Measurements from ENCODE around the gene BIRC7. TPM values are rescaled to one million over a fixed set of nuclear protein-coding genes. Genes with fewer than 3 reads are reported as not detected.
A peak's percentile ranks its signal among the peaks of the same experiment; 100 is the strongest.

Gene BIRC7
- total and polyA plus RNA-seq, 2 donors (not counting 3 experiments of a cell fraction or from before 2014, with no cell fraction given): not detected

DNA sequence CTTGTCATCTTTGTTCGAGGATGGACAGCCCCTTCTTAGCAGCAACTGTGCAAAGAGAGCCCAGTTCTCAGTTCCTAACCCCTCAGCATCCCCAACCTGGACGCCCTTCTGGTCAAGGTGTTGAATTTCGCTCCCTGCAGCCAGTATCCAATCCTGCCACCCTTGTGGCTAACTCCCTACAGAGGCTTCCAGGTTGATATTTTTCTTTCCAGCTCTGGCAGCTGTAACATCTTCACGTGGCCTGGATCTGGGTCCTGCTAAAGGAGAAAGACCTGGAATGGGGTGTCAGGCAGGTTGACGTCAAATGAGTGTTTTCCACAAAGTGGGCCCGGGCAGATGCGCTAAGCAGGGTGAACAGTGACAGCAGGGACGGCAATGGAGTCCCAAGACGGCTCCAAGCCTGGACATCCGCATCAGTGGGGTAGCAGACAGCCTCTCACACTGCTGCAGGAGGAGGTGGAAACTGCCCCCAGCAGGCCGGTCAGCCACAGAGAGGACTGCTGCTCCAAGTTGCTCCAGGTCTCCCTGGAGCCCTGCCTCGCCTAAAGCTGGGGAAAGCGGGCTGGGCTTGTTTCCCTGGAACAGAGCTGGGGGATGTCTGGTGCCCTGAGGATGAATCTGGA lies 18.7 kb upstream of the BIRC7 start:
- Histone ChIP-seq H3K27me3 (ENCODE audit: control insufficient read depth in 2 of 2, insufficient read depth in 2 of 2, low read length in 2 of 2) (no peaks in the 10 kb centered on the region), H4K20me1 (replicated peaks; ENCODE audit: control insufficient read depth, extremely low read depth, insufficient read depth, low read length) (peaks cover 4% of the 10 kb centered on the region), H3K9me3 (replicated peaks; ENCODE audit: control insufficient read depth, insufficient read depth, low read length) (no peaks in the 10 kb centered on the region), H3K79me2 (ENCODE audit: control insufficient read depth, insufficient read depth, low read length) (peaks cover 38% of the 10 kb centered on the region), H3K9ac (replicated peaks; ENCODE audit: extremely low read depth, insufficient read depth, low read length) (peak overlapping the region; percentile 94), H3K4me3 (replicated peaks in 1 of 3; ENCODE audit: insufficient read depth in 1 of 3, low read depth in 1 of 3, low read length in 3 of 3) (peak overlapping the region in 1 of 3 experiments; percentile 59), H3K36me3 (ENCODE audit: control insufficient read depth in 2 of 2, extremely low read depth in 1 of 2, insufficient read depth in 2 of 2, low read length in 2 of 2) (peaks cover 13% of the 10 kb centered on the region in 2 experiments), H3K4me1 (ENCODE audit: control insufficient read depth, extremely low read depth, insufficient read depth, low read length) (peaks cover 13% of the 10 kb centered on the region), H3K27ac (ENCODE audit: insufficient read depth, low read depth, low read length) (no peak overlapping the region), H3K4me2 (ENCODE audit: insufficient read depth, low read length) (peak overlapping the region; percentile 65), H3K9me1 (replicated peaks; ENCODE audit: control insufficient read depth, extremely low read depth, insufficient read depth, low read length) (no peaks in the 10 kb centered on the region), H2AFZ (ENCODE audit: low read depth, low read length) (peak overlapping the region; percentile 71)
- dilution Hi-C loops (cut with MboI; ENCODE audit: extremely low pct_ligation_motif_present, low sequenced_read_pairs): no loop called here
- TF ChIP-seq, protein P1, sequence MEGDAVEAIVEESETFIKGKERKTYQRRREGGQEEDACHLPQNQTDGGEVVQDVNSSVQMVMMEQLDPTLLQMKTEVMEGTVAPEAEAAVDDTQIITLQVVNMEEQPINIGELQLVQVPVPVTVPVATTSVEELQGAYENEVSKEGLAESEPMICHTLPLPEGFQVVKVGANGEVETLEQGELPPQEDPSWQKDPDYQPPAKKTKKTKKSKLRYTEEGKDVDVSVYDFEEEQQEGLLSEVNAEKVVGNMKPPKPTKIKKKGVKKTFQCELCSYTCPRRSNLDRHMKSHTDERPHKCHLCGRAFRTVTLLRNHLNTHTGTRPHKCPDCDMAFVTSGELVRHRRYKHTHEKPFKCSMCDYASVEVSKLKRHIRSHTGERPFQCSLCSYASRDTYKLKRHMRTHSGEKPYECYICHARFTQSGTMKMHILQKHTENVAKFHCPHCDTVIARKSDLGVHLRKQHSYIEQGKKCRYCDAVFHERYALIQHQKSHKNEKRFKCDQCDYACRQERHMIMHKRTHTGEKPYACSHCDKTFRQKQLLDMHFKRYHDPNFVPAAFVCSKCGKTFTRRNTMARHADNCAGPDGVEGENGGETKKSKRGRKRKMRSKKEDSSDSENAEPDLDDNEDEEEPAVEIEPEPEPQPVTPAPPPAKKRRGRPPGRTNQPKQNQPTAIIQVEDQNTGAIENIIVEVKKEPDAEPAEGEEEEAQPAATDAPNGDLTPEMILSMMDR (IDR thresholded peaks at IDR 0.05; ENCODE audit: extremely low read depth in 1 of 2, insufficient read depth in 1 of 2, low read depth in 1 of 2, low read length in 2 of 2): no peak
- TF ChIP-seq MAX (IDR thresholded peaks at IDR 0.05; ENCODE audit: insufficient read depth, insufficient read length): no peak
- no peak for TF ChIP-seq FOS (IDR thresholded peaks at IDR 0.05; ENCODE audit: borderline replicate concordance, insufficient read depth, low read length)
- no peak for TF ChIP-seq POLR2AphosphoS5 (IDR thresholded peaks at IDR 0.05; ENCODE audit: insufficient read depth, low read depth, low read length)
- TF ChIP-seq JUN (IDR thresholded peaks at IDR 0.05; ENCODE audit: borderline replicate concordance, insufficient read depth, insufficient read length, low read depth): no peak
- TF ChIP-seq MYC (IDR thresholded peaks at IDR 0.05; ENCODE audit: low read depth, low read length): no peak
- no peak for TF ChIP-seq POLR2A (IDR thresholded peaks at IDR 0.05; ENCODE audit: low read depth, low read length)
- TF ChIP-seq GATA2 (IDR thresholded peaks at IDR 0.05; ENCODE audit: insufficient read depth, insufficient read length, low read depth, low read length): no peak
- no peak for TF ChIP-seq EZH2 (IDR thresholded peaks at IDR 0.05; ENCODE audit: borderline replicate concordance, low read depth, low read length, severe bottlenecking)
- no peak for FAIRE-seq
- POLR2A ChIA-PET: no interaction called here
- DNase-seq (ENCODE audit: low read depth, low spot score): no peak
- CTCF ChIA-PET: interaction anchor here (3.6 to 3.7 kb wide), 2 partner anchors 7 to 13 kb away, joined by 15 to 30 read pairs; no protein-coding TSS in a partner anchor
- no TSS peak for BruUV-seq (replicated peaks)
- intact Hi-C loops (cut with micrococcal nuclease): loop anchor here (5.0 kb wide), 1 partner anchor 35 kb away; no protein-coding TSS in a partner anchor

All from endothelial cell of umbilical vein (primary cell).